Breast epithelium (tissue), 4 donors: ENCODE results near the gene REEP1. TPM values are rescaled to one million over a fixed set of nuclear protein-coding genes. Genes with fewer than 3 reads are reported as not detected.
A peak's percentile ranks its signal among the peaks of the same experiment; 100 is the strongest.

Experiments
- DNase-seq, 2 donors: peaks; one replicate each; pipeline ENCODE4 v3.0.0-alpha.2; 2019; ENCODE audit warnings: low spot score in 2 of 2
- H3K27ac ChIP-seq, 2 donors: fragments of 200-600 bp; sonication (generic) in 1 of 2; one replicate each; pipeline ENCODE4 v1.5.1; 2016 to 2019; ENCODE audit warnings: mild to moderate bottlenecking in 1 of 2
- H3K27me3 ChIP-seq, 2 donors: fragments of 200-600 bp; sonication (generic) in 1 of 2; one replicate each; pipeline versions ENCODE4 v1.5.1 to v1.6.0; 2017 to 2019; ENCODE audit warnings: control low read depth in 1 of 2, mild to moderate bottlenecking in 1 of 2
- H3K36me3 ChIP-seq: fragments of 200-600 bp; one replicate; pipeline ENCODE4 v1.5.1; 2019
- H3K4me1 ChIP-seq, 2 donors: fragments of 200-600 bp; sonication (generic); one replicate each; pipeline ENCODE4 v1.5.1; 2016 to 2019; ENCODE audit warnings: control low read depth in 1 of 2
- H3K4me3 ChIP-seq, 3 donors: fragments of 200-600 bp; sonication (generic); 1 replicate in 2 of 3; 2 replicates in 1 of 3; pipeline ENCODE4 v1.5.1; 2016 to 2019; ENCODE audit warnings: mild to moderate bottlenecking in 3 of 3, moderate library complexity in 2 of 3
- H3K9me3 ChIP-seq, 2 donors: fragments of 200-600 bp; sonication (generic) in 1 of 2; one replicate each; pipeline ENCODE4 v1.5.1; 2016 to 2019; ENCODE audit warnings: control low read depth in 1 of 2
- CTCF ChIP-seq, 3 donors: fragments of 450-650 bp; IDR thresholded peaks; one replicate each; pipeline ENCODE4 v1.5.1; 2016 to 2017; ENCODE audit warnings: antibody characterized with exemption in 3 of 3, mild to moderate bottlenecking in 3 of 3, moderate library complexity in 3 of 3
- POLR2A ChIP-seq: fragments of 450-650 bp; IDR thresholded peaks from one replicate; pipeline ENCODE4 v1.6.1; 2016; ENCODE audit warnings: antibody characterized with exemption, mild to moderate bottlenecking, moderate library complexity
- POLR2AphosphoS5 ChIP-seq, 3 donors: sonication (generic); formaldehyde crosslinking; IDR thresholded peaks; one replicate each; pipeline ENCODE4 v1.6.1; 2017; ENCODE audit warnings: antibody characterized with exemption in 3 of 3
- intact Hi-C: fragments of 100-400 bp; cut with DNase I; formaldehyde crosslinking; loops from one replicate; pipeline ENCODE4 v1.15.1; 2023; ENCODE audit warnings: low total_unique reads
- total RNA-seq, 3 donors: library from RNA; depleted of rRNA; stranded (reverse); fragments of >200 nt; gene quantifications; one replicate each; pipeline ENCODE4 v1.1.0, GENCODE V29; 2016

REEP1 gene
- total RNA-seq, 3 donors from 2014 or later, result 0.32 to 3.8 (median 1.3) TPM

GRCh38 chr2:86335865-86336674, 1.4 kb downstream of the REEP1 start:
- no peaks in the 10 kb centered on the region for H3K9me3 ChIP-seq
- H3K27ac ChIP-seq, result no peak overlapping the region
- H3K36me3 ChIP-seq, result no peaks in the 10 kb centered on the region
- DNase-seq, result no peak
- peaks cover 0 to 42% of the 10 kb centered on the region in 2 donors for H3K27me3 ChIP-seq
- H3K4me1 ChIP-seq, result peaks cover 0 to 4% of the 10 kb centered on the region in 2 donors
- peak overlapping the region; percentile 50 to 79 (median 54) for H3K4me3 ChIP-seq
- intact Hi-C loops, result no loop called here
- TF ChIP-seq POLR2A (no peak), CTCF (IDR thresholded peaks at IDR 0.05) (no peak), POLR2AphosphoS5 (IDR thresholded peaks at IDR 0.05) (no peak)

DNA sequence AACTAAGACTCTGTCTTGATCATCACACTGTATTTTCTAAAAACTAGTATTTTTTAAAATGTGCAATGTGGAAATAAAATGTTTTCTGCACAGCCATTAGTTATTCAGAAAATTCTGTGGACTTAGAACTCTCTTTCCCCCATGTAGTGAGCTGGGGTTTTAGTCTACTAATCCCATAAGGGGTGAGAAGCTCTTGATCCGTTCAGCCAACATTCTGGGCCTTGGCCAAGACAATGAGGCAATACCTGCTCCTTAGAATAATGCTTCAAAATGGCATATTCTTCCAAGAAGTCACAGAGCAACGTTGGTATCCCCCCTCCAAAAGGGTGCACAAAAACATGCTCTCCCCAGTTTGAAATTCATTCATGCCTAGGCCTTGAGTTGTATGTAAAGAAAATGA, 4.0 kb downstream of the REEP1 start:
- intact Hi-C loops, result no loop called here

GRCh38 chr2:86332654-86333053, 4.8 kb downstream of the REEP1 start:
- H3K4me3 ChIP-seq, result no peak overlapping the region
- intact Hi-C loops, result no loop called here
- DNase-seq, result no peak
- no peak for TF ChIP-seq POLR2AphosphoS5 (IDR thresholded peaks at IDR 0.05)
- TF ChIP-seq POLR2A, result no peak
- no peak for TF ChIP-seq CTCF (IDR thresholded peaks at IDR 0.05)
- H3K27me3 ChIP-seq, result peaks cover 0 to 16% of the 10 kb centered on the region in 2 donors
- no peaks in the 10 kb centered on the region for H3K36me3 ChIP-seq
- H3K9me3 ChIP-seq, result peaks cover 0 to 9% of the 10 kb centered on the region in 2 donors
- peaks cover 0 to under 1% of the 10 kb centered on the region in 2 donors for H3K4me1 ChIP-seq
- no peak overlapping the region for H3K27ac ChIP-seq

More for the DNA sequence above, 4.0 kb downstream of the REEP1 start:
- H3K27ac ChIP-seq, result no peak overlapping the region
- peaks cover 0 to 4% of the 10 kb centered on the region in 2 donors for H3K4me1 ChIP-seq
- DNase-seq, result no peak
- H3K36me3 ChIP-seq, result no peaks in the 10 kb centered on the region
- H3K4me3 ChIP-seq, result no peak overlapping the region
- TF ChIP-seq POLR2A, result no peak
- TF ChIP-seq CTCF (IDR thresholded peaks at IDR 0.05), result no peak
- TF ChIP-seq POLR2AphosphoS5 (IDR thresholded peaks at IDR 0.05), result no peak
- peaks cover 0 to 7% of the 10 kb centered on the region in 2 donors for H3K9me3 ChIP-seq
- peaks cover 0 to 22% of the 10 kb centered on the region in 2 donors for H3K27me3 ChIP-seq

DNA sequence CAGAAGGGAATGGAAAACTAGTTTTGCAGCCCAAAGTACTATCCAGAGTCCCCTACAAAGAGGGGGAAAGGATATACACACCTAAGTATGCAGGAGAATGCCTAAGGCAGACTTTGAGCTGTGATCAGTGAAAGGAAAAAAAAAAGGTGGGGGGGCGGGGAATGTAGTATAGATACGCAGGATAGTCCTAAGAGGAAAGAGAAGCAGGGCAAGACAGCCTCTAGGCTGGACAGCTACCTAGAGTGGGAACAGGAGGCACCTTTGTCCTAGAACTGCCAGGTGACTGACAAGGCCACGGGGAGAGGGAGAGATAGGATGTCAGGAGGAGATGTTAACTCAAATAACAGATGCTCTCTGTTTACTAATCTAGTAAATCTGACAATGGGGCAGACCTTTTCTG, 6.0 kb downstream of the REEP1 start:
- H3K4me1 ChIP-seq, result no peaks in the 10 kb centered on the region
- H3K9me3 ChIP-seq, result peaks cover 0 to 9% of the 10 kb centered on the region in 2 donors
- H3K36me3 ChIP-seq, result no peaks in the 10 kb centered on the region
- intact Hi-C loops, result no loop called here
- no peak overlapping the region for H3K27ac ChIP-seq
- H3K27me3 ChIP-seq, result peaks cover 0 to 11% of the 10 kb centered on the region in 2 donors
- no peak for TF ChIP-seq CTCF (IDR thresholded peaks at IDR 0.05)
- TF ChIP-seq POLR2A, result no peak
- no peak for TF ChIP-seq POLR2AphosphoS5 (IDR thresholded peaks at IDR 0.05)
- no peak overlapping the region for H3K4me3 ChIP-seq
- no peak for DNase-seq

GRCh38 chr2:86330001-86330400, 7.4 kb downstream of the REEP1 start:
- no peak overlapping the region for H3K4me3 ChIP-seq
- no peaks in the 10 kb centered on the region for H3K36me3 ChIP-seq
- H3K27ac ChIP-seq, result no peak overlapping the region
- H3K4me1 ChIP-seq, result no peaks in the 10 kb centered on the region
- no peak for DNase-seq
- H3K27me3 ChIP-seq, result peaks cover 0 to under 1% of the 10 kb centered on the region in 2 donors
- no peak for TF ChIP-seq CTCF (IDR thresholded peaks at IDR 0.05)
- no peak for TF ChIP-seq POLR2AphosphoS5 (IDR thresholded peaks at IDR 0.05)
- TF ChIP-seq POLR2A, result no peak
- peaks cover 0 to 9% of the 10 kb centered on the region in 2 donors for H3K9me3 ChIP-seq
- intact Hi-C loops, result no loop called here
